Fibroblast of mammary gland (primary cell): ENCODE measurements around the gene ALDH3A2.

Experiments used
- DNase-seq: peaks from one replicate; pipeline ENCODE4 v3.0.0-alpha.2; 2010; ENCODE audit warnings: low read depth
- H3K4me3 ChIP-seq: 2 replicates; pipeline ENCODE4 v1.5.1; 2011; ENCODE audit warnings: low read depth, mild to moderate bottlenecking, low read length, moderate library complexity; ENCODE audit not compliant: control insufficient read depth
- CTCF ChIP-seq: conservative IDR thresholded peaks from 2 replicates; pipeline ENCODE4 v1.5.1; 2011; ENCODE audit warnings: low read depth, low read length, inconsistent platforms; ENCODE audit not compliant: control insufficient read depth, insufficient read depth

Gene ALDH3A2

DNA sequence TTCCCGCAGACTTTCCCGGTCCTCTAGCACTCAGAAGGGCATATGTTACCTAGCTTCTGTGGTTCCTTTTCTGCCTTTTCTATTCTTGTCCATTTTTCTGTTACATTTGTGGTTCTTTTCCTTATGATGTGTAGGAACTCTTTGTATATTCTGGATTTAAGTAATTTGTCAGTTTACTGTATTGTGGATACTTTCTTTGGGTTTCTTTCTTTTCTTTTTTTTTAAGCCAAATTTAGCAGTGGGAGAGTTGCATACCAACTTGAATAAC, 657 bp downstream of the ALDH3A2 start:
- DNase-seq = no peak
- no peak for TF ChIP-seq CTCF
- peak overlapping the region; percentile 71 for H3K4me3 ChIP-seq

DNA sequence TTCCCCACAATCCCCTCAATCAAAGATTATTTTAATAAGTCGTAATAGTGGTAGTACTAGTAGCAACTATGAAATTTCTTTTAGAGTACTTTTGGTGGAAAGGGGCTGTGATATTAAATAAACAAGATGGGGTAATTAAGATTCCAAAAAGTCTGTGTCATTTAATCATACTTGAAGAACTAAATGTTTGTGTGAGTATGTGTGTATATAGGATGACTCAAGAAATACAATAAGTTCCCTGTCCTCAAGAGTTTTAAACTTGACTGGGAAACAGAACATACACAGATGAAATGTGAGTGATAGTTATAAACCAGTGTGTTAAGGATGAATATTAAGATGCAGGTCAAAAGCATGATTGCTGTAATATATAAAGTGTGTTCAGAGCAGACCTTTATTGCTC, 2.3 kb downstream of the ALDH3A2 start:
- H3K4me3 ChIP-seq = no peak overlapping the region
- TF ChIP-seq CTCF = no peak
- peak; percentile 49 for DNase-seq

DNA sequence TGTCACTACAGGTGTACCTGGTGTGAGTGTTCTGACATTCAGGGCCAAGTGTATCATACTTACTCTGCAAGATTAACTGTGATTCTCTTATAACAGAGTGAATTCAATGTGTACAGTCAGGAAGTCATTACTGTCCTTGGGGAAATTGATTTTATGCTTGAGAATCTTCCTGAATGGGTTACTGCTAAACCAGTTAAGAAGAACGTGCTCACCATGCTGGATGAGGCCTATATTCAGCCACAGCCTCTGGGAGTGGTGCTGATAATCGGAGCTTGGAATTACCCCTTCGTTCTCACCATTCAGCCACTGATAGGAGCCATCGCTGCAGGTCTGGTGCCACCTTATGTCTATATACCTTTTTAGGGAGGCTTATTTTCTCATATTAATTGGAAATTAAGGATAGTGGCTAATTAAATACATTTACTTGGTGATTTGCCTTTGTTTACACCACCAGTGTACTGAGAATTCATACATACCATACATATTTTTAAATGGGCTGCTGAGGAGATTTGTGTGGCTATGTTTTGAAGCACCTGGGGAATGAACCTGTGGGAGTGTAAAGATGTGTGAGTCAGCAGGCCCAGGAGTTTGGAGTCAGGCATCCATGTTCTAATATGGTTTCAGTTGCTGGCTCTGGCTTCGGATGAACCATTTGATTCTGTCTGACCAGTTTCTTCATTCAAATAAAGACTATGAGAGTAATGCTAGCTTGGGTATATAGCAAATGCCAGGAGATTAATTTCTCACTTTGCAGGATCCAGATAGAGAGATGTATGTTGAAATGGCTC, 3.1 kb downstream of the ALDH3A2 start:
- no peak overlapping the region for H3K4me3 ChIP-seq
- no peak for DNase-seq
- no peak for TF ChIP-seq CTCF

GRCh38 chr17:19652595-19652994, 4.0 kb downstream of the ALDH3A2 start:
- peak; percentile 44 for DNase-seq
- TF ChIP-seq CTCF = no peak
- H3K4me3 ChIP-seq = no peak overlapping the region

DNA sequence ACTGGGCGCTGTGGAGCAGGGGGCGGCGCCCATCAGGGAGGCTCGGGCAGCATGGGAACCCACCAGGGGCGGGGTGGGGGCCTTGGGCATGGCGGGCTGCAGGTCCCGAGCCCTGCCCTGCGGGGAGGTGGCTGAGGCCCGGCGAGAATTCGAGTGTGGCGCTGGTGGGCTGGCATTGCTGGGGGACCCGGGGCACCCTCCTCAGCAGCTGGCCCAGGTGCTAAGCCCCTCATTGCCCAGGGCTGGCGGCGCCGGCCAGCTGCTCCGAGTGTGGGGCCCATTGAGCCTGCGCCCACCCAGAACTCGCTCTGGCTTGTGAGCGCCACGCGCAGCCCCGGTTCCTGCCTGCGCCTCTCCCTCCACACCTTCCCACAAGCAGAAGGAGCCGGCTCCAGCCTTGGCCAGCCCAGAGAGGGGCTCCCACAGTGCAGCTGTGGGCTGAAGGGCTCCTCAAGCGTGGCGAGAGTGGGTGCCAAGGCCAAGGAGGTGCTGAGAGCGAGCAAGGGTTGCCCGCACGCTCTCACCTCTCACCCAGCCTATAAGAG, 5.9 kb downstream of the ALDH3A2 start:
- TF ChIP-seq CTCF = no peak
- no peak for DNase-seq
- H3K4me3 ChIP-seq = no peak overlapping the region

GRCh38 chr17:19654896-19655295, 6.3 kb downstream of the ALDH3A2 start:
- no peak for TF ChIP-seq CTCF
- no peak for DNase-seq
- H3K4me3 ChIP-seq = no peak overlapping the region
